ENCODE data around the gene TUBB1.

GRCh38 chr20:59050437-59050836 is 31.2 kb downstream of the TUBB1 start:
- TF ChIP-seq CTCF (IDR thresholded peaks at IDR 0.05; ENCODE audit: insufficient read depth, low read length): no peak
- no peak for TF ChIP-seq POLR2AphosphoS5 (IDR thresholded peaks at IDR 0.05; ENCODE audit: low read depth)

Data from HL-60 (cell line).